Measurements from ENCODE around the gene CCDC102A. TPM values are rescaled to one million over a fixed set of nuclear protein-coding genes. Genes with fewer than 3 reads are reported as not detected.

Gene CCDC102A
- total and polyA plus RNA-seq, 2 donors (not counting 3 experiments of a cell fraction or from before 2014, with no cell fraction given) = 7.8 to 12.2 TPM

DNA sequence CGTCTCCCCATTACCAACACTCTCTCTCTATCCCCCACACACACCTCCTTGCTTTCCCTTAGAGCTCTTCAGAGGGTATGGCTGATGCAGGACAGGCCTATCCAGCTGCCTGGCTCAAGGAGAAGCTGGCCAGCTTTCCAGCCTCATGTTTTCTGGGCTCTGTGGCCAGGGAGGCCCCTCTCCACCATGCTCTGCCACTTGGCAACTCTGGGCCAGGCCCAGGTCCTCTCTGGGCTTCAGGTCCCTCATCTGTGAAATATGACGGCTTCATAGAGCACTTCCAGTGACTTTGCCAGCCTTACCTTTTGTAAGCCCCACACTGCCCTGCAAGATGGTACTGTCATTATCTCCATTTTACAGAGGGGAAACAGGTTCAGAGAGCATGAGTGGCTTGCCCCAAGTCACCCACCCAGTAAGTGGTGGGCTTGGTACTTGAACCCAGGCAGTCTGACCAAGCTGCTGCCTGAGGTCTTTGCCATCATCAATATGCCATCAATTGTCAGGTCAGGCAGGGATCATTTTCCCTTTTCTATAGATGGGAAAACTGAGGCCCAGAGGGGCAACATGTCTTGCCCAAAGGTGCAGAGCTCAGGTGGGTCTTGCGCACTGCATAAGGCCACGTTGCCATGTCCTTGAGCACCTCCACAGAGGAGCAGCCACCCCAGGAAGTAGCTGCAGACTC is 5.5 kb upstream of the CCDC102A start:
- DNase-seq (ENCODE audit: low read depth, low spot score) (no peak), FAIRE-seq (no peak)
- Histone ChIP-seq H4K20me1 (replicated peaks; ENCODE audit: control insufficient read depth, extremely low read depth, insufficient read depth, low read length) (no peaks in the 10 kb centered on the region), H3K36me3 (ENCODE audit: control insufficient read depth in 2 of 2, extremely low read depth in 1 of 2, insufficient read depth in 2 of 2, low read length in 2 of 2) (no peaks in the 10 kb centered on the region), H3K4me3 (replicated peaks in 1 of 3; ENCODE audit: insufficient read depth in 1 of 3, low read depth in 1 of 3, low read length in 3 of 3) (no peak overlapping the region), H3K4me1 (ENCODE audit: control insufficient read depth, extremely low read depth, insufficient read depth, low read length) (peaks cover 3% of the 10 kb centered on the region), H3K27ac (ENCODE audit: insufficient read depth, low read depth, low read length) (no peak overlapping the region), H3K9me3 (replicated peaks; ENCODE audit: control insufficient read depth, insufficient read depth, low read length) (no peaks in the 10 kb centered on the region), H3K79me2 (ENCODE audit: control insufficient read depth, insufficient read depth, low read length) (no peaks in the 10 kb centered on the region), H3K27me3 (ENCODE audit: control insufficient read depth in 2 of 2, insufficient read depth in 2 of 2, low read length in 2 of 2) (peaks cover 3 to 23% of the 10 kb centered on the region in 2 experiments), H3K4me2 (ENCODE audit: insufficient read depth, low read length) (no peak overlapping the region), H3K9ac (replicated peaks; ENCODE audit: extremely low read depth, insufficient read depth, low read length) (no peak overlapping the region), H2AFZ (ENCODE audit: low read depth, low read length) (no peak overlapping the region), H3K9me1 (replicated peaks; ENCODE audit: control insufficient read depth, extremely low read depth, insufficient read depth, low read length) (no peaks in the 10 kb centered on the region)
- ChIA-PET CTCF (interaction anchor here (0.7 to 1.8 kb wide), 4 partner anchors 10 to 55 kb away, joined by 3 to 5 read pairs (median 4); no protein-coding TSS in a partner anchor), POLR2A (no interaction called here)
- BruUV-seq (replicated peaks) = no TSS peak
- dilution Hi-C loops (cut with MboI; ENCODE audit: extremely low pct_ligation_motif_present, low sequenced_read_pairs) = no loop called here
- TF ChIP-seq JUN (IDR thresholded peaks at IDR 0.05; ENCODE audit: borderline replicate concordance, insufficient read depth, insufficient read length, low read depth) (no peak), EZH2 (IDR thresholded peaks at IDR 0.05; ENCODE audit: borderline replicate concordance, low read depth, low read length, severe bottlenecking) (no peak), MYC (IDR thresholded peaks at IDR 0.05; ENCODE audit: low read depth, low read length) (no peak), FOS (IDR thresholded peaks at IDR 0.05; ENCODE audit: borderline replicate concordance, insufficient read depth, low read length) (no peak), GATA2 (IDR thresholded peaks at IDR 0.05; ENCODE audit: insufficient read depth, insufficient read length, low read depth, low read length) (no peak), POLR2AphosphoS5 (IDR thresholded peaks at IDR 0.05; ENCODE audit: insufficient read depth, low read depth, low read length) (no peak)
- TF ChIP-seq, protein P1, sequence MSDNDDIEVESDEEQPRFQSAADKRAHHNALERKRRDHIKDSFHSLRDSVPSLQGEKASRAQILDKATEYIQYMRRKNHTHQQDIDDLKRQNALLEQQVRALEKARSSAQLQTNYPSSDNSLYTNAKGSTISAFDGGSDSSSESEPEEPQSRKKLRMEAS (IDR thresholded peaks at IDR 0.05; ENCODE audit: insufficient read depth, insufficient read length) = no peak
- TF ChIP-seq, protein P2, sequence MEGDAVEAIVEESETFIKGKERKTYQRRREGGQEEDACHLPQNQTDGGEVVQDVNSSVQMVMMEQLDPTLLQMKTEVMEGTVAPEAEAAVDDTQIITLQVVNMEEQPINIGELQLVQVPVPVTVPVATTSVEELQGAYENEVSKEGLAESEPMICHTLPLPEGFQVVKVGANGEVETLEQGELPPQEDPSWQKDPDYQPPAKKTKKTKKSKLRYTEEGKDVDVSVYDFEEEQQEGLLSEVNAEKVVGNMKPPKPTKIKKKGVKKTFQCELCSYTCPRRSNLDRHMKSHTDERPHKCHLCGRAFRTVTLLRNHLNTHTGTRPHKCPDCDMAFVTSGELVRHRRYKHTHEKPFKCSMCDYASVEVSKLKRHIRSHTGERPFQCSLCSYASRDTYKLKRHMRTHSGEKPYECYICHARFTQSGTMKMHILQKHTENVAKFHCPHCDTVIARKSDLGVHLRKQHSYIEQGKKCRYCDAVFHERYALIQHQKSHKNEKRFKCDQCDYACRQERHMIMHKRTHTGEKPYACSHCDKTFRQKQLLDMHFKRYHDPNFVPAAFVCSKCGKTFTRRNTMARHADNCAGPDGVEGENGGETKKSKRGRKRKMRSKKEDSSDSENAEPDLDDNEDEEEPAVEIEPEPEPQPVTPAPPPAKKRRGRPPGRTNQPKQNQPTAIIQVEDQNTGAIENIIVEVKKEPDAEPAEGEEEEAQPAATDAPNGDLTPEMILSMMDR (IDR thresholded peaks at IDR 0.05; ENCODE audit: extremely low read depth in 1 of 2, insufficient read depth in 1 of 2, low read depth in 1 of 2, low read length in 2 of 2) = no peak
- intact Hi-C loops (cut with micrococcal nuclease) = no loop called here

All from endothelial cell of umbilical vein (primary cell).